OCI-LY3 (cell line): ENCODE data around the gene A3GALT2.

Source experiments
- EZH2phosphoT487 ChIP-seq: fragments of 200-600 bp; shearing (Covaris generic); IDR thresholded peaks from 2 replicates; pipeline ENCODE4 v1.6.1; 2018; ENCODE audit warnings: antibody characterized with exemption, mixed run types, low read depth
- TF ChIP-seq, protein P1 (sequence below): fragments of 200-600, 300-600 bp; sonication (generic); IDR thresholded peaks from 2 replicates; pipeline ENCODE4 v1.5.1; 2014; ENCODE audit warnings: antibody characterized with exemption, low read length, low read depth

- TF ChIP-seq, protein P1, sequence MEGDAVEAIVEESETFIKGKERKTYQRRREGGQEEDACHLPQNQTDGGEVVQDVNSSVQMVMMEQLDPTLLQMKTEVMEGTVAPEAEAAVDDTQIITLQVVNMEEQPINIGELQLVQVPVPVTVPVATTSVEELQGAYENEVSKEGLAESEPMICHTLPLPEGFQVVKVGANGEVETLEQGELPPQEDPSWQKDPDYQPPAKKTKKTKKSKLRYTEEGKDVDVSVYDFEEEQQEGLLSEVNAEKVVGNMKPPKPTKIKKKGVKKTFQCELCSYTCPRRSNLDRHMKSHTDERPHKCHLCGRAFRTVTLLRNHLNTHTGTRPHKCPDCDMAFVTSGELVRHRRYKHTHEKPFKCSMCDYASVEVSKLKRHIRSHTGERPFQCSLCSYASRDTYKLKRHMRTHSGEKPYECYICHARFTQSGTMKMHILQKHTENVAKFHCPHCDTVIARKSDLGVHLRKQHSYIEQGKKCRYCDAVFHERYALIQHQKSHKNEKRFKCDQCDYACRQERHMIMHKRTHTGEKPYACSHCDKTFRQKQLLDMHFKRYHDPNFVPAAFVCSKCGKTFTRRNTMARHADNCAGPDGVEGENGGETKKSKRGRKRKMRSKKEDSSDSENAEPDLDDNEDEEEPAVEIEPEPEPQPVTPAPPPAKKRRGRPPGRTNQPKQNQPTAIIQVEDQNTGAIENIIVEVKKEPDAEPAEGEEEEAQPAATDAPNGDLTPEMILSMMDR: no peak
- TF ChIP-seq EZH2phosphoT487: no peak
These were observed 25.9 kb downstream of the A3GALT2 start for GRCh38 chr1:33295023-33295422.
